Testis (tissue), 2 donors: ENCODE measurements around the gene PARVB.

Experiments
- POLR2A ChIP-seq: fragments of 450-650 bp; IDR thresholded peaks from one replicate; pipeline ENCODE4 v1.6.1; 2017; ENCODE audit warnings: antibody characterized with exemption, mild to moderate bottlenecking, moderate library complexity
- TF ChIP-seq, protein P1 (sequence below), 3 experiments: fragments of 450-650 bp in 2 of 3; fragments of 200-600 bp in 1 of 3; sonication (generic) in 1 of 3; IDR thresholded peaks; one replicate each; pipeline ENCODE4 v1.5.1; 2016 to 2019; ENCODE audit warnings: antibody characterized with exemption in 3 of 3, mild to moderate bottlenecking in 2 of 3, moderate library complexity in 1 of 3

DNA sequence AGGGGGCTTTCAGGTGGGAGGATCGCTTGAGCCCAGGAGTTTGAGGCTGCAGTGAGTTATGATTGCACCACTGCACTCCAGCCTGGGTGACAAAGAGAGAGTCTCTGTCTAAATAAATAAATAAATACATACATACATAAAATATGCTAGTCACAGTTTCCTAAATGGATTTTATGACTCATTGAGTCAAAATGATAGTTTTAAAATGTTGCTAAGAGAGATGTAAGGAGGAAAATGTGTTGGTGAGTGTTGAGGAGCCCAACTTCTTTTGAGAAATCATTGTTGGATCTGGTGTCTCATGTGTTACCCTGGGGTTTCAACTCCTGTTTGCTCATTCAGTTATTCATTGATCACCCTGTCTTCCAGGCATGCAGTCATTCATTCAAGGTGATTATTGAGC is 21.0 kb downstream of the PARVB start:
- TF ChIP-seq, protein P1, sequence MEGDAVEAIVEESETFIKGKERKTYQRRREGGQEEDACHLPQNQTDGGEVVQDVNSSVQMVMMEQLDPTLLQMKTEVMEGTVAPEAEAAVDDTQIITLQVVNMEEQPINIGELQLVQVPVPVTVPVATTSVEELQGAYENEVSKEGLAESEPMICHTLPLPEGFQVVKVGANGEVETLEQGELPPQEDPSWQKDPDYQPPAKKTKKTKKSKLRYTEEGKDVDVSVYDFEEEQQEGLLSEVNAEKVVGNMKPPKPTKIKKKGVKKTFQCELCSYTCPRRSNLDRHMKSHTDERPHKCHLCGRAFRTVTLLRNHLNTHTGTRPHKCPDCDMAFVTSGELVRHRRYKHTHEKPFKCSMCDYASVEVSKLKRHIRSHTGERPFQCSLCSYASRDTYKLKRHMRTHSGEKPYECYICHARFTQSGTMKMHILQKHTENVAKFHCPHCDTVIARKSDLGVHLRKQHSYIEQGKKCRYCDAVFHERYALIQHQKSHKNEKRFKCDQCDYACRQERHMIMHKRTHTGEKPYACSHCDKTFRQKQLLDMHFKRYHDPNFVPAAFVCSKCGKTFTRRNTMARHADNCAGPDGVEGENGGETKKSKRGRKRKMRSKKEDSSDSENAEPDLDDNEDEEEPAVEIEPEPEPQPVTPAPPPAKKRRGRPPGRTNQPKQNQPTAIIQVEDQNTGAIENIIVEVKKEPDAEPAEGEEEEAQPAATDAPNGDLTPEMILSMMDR (IDR thresholded peaks at IDR 0.05), result no peak
- no peak for TF ChIP-seq POLR2A
